ENCODE measurements around the gene ZDHHC14.

ZDHHC14 gene

DNA sequence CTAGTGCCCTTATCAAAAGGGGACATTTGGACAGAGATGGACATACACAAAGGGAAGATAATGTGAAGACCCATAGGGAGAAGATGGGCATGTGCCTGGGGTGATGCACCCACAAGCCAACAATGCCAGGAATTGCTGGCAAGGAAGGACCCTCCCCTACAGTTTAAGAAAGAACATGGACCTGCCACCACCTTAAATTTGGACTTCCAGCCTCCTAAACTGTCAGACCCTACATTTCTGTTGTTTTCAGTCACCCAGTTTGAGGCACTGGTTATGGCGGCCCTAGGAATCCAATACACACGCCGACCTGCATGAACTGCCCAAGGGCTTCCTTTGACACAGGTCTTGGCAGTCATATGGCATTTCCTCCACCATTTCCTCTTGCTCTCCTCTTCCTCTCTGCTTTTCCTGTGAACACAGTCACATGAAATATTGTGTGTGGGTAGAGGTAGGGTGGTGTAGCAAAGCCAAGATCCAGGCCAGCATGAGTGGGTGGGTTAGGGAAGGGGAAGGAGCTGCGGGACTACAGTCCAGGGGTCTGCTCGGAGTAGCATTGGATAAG, 115.6 kb downstream of the ZDHHC14 start:
- no peak for DNase-seq

DNA sequence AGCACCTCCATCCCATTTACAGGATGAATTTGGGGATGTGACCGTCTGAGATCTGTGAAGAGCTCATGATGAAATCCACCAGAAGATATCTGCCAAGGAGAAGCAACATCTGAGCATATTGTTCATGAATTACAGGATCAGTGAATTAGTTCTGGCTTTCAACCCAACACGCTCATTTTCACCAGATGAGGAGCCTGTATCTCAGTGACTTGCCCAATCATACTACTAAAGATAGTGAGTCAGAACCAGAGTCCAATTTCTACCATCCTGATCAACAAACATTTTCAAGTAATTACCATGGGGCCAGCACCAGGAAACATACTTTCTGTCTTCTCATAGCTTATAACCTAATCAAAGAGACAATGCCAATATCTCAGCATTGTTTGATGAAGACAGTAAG, 116.6 kb downstream of the ZDHHC14 start:
- no peak for DNase-seq

DNA sequence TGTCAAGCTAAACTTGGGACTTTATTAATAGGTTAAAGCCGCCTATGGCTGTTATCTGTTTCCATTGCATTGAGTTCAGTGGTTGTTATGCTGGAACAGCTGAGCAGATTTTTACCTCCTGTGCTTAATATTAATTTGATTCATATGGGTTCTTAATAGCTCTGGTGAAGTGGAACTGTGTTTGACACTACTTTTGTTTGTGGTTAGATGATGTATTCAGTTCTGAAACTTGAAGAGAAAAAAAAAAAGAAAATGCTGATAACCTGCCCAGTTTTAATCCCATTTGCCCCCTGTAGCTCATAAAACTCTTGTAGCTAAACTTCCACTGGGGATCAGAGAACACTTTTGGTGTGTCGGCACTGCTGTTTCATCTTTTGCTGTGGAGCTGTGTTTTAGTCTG, 117.8 kb downstream of the ZDHHC14 start:
- DNase-seq: no peak

DNA sequence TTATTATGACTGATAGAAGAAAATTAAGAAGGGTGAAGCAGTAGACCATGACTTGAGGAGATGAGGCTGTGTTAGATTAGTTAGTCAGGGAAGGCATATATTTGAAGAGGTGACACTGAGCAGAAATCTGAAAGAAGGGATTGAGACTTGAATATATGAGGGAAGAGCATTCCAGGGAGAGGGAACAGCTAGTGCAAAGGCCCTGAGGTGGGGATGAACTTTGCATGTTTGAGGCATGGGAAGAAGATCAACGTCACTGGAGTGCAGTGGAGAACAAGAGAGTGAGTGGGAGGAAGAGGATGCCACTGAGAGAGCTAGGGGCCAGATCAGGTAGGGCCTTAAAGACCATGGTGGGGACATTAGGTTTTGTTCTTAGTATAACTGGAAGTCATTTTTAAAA, 119.0 kb downstream of the ZDHHC14 start:
- no peak for DNase-seq

GRCh38 chr6:157503018-157503747, 122.2 kb downstream of the ZDHHC14 start:
- DNase-seq: peak; percentile 10

GRCh38 chr6:157505912-157506491, 125.0 kb downstream of the ZDHHC14 start:
- no peak for DNase-seq

DNA sequence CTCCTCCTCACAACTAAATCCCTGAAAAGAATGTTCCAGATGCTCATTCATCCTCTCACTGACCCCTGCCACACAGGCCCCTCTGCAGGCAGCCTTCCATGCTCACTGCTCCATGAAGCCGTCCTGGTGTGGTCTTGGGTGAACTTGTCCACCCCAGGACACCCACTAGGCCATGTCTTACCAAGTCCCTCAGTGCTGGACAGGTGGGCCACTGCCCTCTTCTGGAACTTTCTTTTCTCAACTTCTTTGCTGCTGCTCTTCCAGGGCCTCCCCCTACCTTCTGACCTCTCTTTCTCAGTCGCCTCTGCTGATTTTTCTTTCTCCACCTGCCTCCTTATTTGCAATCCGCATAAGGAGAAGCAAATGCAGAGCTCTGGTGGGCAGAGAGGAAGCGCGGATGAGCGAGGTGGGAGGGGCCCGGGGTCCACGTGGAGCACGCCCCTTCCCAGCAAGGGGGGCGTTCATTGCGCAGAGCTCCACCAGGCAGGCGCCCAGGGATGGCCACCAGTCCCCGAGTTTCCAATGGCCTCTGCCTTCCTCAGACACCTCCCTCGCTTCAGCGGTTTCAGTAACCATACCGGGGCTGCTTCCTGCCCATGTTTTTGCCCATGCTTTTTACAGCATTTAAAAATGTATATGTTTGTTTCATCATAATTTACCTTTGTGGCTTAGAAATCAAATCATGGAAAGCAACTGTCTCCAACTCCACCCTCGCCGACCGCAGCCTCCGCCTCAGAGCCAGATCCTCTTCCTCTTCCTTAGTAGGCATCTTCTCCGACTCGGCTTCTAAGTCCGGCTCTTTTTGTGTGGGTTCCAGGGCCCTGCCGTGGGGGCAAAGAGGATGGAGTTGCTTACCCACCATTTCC, 129.6 kb downstream of the ZDHHC14 start:
- peak; percentile 67 for DNase-seq

GRCh38 chr6:157511682-157512381, 130.8 kb downstream of the ZDHHC14 start:
- DNase-seq: no peak

- peak; percentile 1 for DNase-seq
Observed at GRCh38 chr6:157512382-157512682, 131.3 kb downstream of the ZDHHC14 start.

DNA sequence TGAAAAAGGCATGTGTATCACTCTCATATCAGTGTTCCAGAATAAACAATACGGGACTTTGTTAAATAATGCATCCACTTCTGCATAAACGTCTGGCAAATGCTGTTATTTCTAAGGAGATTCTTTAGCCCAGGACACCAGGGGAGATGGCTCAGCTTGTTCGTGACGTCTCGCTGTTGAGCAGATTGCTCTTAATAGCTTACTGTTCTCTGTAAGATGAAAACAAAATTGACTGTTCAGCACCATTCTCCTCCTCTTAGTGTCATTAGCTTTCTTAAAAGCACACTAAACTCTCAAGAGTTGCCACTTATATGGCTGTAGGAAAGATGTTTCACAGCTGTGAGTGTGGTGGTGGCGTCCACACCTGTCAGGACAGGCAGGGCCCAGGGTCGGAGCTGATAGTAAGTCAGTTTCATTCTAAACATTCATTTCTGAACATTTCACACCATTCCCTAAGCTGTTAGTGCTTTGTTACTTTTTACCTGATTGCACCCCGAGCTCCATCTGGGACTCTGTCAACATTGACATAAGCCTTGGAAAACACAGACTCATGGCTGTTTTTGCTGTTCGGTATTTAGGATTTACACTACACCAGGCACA, 132.1 kb downstream of the ZDHHC14 start:
- DNase-seq: no peak

DNA sequence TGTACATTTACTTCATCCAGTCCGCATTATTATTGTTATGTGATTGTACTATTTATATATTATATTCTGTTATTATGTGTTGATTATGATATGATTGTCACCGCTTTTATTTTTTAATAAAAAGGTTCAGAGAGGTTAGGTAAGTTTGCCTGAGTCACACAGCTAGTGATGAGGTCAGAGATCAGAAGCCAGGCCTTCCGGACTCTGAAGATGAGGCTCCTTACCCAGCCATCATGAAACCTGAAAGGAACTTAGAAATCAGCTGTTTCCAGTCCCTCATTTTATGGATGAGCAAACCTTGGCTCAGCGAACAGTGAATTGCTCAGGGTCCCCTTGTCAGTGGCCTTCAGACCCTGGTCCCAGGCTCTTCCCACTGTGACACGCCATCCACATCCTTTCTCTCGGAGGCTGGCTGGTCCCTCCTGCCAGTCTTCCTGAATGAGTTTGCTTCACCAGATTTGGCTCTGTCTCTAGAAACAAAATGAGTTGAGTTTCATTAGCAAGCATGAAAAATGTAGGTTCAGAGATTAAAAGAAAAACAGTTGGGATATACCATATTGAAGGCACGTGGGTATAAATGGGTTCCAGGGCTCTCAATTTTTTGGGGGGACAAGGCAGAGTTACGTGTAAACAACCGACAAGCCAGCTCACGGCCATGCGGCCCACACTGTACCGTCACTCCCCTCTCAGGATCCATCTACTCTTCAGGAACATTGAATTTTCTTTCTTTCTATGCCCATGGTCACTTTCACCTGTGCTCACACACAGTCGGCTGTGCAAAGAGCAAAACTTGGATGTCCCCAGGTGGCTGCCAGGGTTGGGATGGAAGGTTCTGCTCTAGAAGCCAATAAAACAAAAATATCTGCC, 132.9 kb downstream of the ZDHHC14 start:
- DNase-seq: no peak

DNA sequence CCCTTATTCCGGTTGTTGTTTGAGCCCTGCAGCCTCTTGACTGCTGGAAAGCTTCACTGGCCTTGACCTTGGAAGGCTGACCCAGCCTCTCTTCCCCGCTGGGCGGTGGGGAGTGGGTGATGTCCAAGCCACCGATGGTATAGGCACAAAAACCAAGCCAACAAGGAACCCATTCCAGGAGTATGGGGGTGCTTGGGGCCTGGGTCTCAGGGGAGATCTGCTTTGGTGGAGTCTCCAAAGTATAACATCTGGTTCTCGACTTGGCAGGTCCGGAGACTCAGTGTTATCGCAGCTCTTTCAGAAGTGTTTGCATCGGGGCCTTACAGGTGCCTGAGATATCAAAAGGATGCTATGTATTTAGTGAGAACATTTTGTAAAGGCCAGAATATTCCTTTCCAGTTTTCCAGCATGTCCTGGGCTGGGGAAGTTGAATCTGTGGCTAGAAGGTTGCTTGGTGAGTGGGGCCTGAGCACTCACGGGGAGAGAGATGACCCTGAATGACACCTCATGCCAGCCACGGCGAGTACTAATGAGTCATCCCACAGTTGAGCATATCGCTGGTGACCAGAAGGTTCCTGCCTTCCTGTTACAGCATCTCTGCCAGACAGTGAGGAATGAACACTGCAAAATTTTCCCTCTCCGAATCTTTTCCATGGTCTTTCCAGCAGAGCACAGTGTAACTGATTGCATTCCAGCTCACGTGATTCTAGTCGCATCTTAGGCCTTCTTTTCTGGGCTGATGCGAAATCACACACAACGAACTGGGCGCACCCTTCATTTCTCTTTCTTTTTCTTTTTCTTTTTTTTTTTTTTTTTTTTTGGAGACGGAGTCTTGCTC, 133.9 kb downstream of the ZDHHC14 start:
- peak; percentile 77 for DNase-seq

DNA sequence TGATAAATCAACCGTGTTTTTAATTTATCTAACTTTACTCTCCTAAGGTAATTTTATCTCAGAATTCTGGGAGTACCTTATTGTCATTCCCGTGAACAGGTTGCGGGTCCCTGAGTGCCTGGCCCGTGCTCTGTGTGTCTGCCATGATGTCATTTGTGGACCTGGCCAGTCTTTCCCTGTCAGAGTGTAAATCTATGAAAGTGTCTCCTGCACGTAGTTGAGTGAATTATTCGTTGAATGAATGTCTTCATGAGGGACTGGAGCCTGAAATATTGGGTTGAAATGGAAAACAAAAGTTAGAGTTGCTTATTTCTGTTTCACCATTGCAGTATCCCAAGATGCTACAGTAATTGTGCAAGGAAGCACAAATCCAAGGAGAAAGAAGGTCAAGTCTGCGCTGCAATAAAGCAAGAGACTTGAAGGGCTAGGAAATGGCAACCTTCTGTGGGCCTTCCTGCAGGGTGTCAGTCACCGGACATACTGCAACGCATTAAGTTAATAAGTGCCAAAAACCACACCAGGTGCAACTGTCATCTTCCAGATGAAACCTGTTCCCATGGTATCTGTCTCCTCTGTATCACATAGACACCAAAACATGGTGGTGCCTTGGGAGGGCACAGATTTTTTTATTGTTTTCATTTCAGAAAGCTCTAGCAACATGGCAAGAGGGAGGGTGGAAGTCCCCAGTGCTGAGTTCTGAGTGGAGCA, 135.5 kb downstream of the ZDHHC14 start:
- no peak for DNase-seq

DNA sequence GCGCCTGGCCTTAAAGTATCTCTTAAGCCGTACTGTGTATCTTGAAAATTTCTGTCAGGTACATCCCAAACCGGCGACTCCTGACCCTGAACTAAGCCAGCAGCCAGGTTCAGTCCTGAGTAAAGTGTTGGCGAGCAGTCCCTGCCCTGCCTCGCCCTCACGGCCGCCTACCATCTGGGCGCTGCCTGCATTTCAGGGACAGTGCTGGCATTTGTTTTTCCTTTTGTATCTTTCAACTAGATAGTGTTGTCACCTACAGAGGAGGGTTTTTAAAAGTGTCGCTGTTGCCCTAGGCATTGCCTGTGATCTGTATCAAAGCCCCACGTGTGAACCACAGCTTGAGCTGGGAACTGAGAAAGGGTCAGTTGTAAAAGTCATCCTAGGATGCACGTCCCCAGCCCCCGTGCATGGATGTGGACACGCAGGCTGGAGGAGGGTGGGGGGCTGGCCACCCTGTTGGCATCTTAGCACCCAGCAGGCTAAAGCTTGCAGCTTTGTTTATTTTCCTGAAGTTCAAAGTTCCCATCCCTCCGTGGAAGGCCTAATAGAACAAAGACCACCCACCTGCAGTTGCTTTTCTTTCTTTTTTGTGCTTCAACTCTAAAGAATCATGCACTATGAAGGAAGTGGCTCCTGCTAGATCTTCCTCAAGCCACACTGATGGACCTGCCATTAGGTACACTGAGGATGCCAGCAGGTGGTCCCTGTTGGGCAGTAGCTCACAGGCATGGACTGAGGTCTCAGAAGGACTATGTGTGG, 136.8 kb downstream of the ZDHHC14 start:
- no peak for DNase-seq

- no peak for DNase-seq
Observed at GRCh38 chr6:157518397-157519250, 137.6 kb downstream of the ZDHHC14 start.

DNA sequence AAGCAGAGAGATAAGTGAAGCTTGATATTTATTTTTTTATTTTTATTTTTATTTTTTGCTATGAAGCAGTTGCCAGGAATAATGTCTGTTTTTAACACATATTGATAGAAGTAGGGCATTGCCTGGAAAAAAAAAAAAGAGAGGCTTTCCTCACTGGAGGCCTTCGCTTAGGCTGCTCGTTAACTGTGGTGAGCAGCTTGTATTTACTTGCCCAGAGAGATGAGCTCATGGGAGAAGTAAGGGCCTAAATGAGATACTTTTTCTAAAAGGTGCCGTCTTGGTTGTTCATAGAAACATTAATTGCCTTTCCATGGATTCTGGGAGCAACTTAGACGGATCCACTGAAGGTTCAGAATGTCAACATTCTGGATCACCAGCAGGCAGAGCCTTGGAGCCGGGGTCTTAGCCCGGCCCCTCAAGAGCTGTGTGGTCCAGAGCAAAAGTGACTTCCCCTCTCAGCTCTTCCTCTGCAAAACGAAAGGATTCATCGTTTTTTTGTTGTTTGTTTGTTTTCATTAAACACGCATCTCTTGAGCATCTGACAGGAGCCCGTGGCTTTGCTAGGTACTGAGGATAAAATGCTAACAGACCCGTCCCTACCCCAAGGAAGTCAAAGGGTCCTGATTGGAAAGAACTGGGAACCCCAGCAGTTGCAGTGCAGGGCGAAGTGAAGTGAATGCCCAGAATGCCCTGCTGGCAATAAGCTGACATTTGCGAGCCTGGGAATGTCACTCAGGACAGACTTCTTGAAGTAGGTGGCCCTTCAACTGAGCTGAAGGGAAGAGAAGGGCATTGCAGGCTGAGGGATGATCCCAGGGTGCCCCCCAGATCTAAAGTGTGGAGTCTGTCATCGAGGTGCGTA, 138.5 kb downstream of the ZDHHC14 start:
- no peak for DNase-seq

DNA sequence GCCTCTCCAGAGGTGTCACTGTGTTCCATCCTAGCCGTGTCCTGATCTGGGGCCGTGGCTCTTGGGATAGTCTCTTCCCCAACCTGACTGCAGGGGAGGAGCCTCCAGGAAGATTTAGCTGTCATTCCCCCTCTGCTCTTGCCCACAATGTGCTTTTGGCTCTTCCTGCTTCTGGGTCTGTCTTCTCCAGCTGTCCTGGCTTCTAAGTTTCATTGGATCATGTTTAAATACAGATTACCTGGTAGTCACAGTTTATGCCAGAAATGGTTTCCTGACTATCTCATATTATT, 139.1 kb downstream of the ZDHHC14 start:
- no peak for DNase-seq

Measured in GDM1 (cell line).